Endothelial cell of umbilical vein (primary cell): ENCODE data around the gene STK24. TPM values are rescaled to one million over a fixed set of nuclear protein-coding genes. Genes with fewer than 3 reads are reported as not detected.

Experiments used
- BruUV-seq: library from RNA; stranded (reverse); fragments of 400-500 nt; replicated peaks from 2 replicates; lab custom pipeline; 2021; lab: Mats Ljungman, UMichigan
- CTCF ChIA-PET: fragments of 300-600, 350-600 bp; sonication (Branson Sonifier 250); formaldehyde crosslinking; loops from one replicate; lab custom pipeline; 2021; ENCODE audit warnings: antibody characterized with exemption, inconsistent platforms; lab: Charles Lee
- POLR2A ChIA-PET: fragments of 300-600, 350-600 bp; sonication (Branson Sonifier 250); formaldehyde crosslinking; loops from one replicate; lab custom pipeline; 2021; ENCODE audit warnings: antibody characterized with exemption, inconsistent platforms; lab: Charles Lee
- DNase-seq: peaks from one replicate; pipeline ENCODE4 v3.0.0-alpha.2; 2011; ENCODE audit warnings: low read depth, low spot score
- FAIRE-seq: peaks from 2 replicates; lab custom pipeline; 2011; peaks lifted over from hg19 to GRCh38; lab: Jason Lieb, UNC
- H2AFZ ChIP-seq: 2 replicates; pipeline ENCODE4 v1.6.0; 2012; ENCODE audit warnings: low read depth, low read length, control low read depth, inconsistent platforms
- H3K27ac ChIP-seq: 2 replicates; pipeline ENCODE4 v1.5.1; 2011; ENCODE audit warnings: low read depth, mild to moderate bottlenecking, control low read depth, low read length, moderate library complexity; ENCODE audit not compliant: insufficient read depth
- H3K27me3 ChIP-seq, 2 experiments: 2 replicates each; pipeline versions ENCODE4 v1.6.0 to v1.6.1; 2011; ENCODE audit warnings: low read length in 2 of 2, mixed read lengths in 1 of 2; ENCODE audit not compliant: control insufficient read depth in 2 of 2, insufficient read depth in 2 of 2
- H3K36me3 ChIP-seq, 2 experiments: 2 replicates in 1 of 2; 3 replicates in 1 of 2; pipeline ENCODE4 v1.5.1; 2011; ENCODE audit warnings: low read length in 2 of 2, mild to moderate bottlenecking in 1 of 2, moderate library complexity in 1 of 2; ENCODE audit not compliant: control insufficient read depth in 2 of 2, insufficient read depth in 2 of 2; ENCODE audit errors: extremely low read depth in 1 of 2
- H3K4me1 ChIP-seq: 3 replicates; pipeline ENCODE4 v1.5.1; 2011; ENCODE audit warnings: mild to moderate bottlenecking, low read length; ENCODE audit not compliant: control insufficient read depth, insufficient read depth; ENCODE audit errors: extremely low read depth
- H3K4me2 ChIP-seq: 2 replicates; pipeline ENCODE4 v1.6.1; 2011; ENCODE audit warnings: low read length, control low read depth, mixed read lengths; ENCODE audit not compliant: insufficient read depth
- H3K4me3 ChIP-seq, 3 experiments: fragments of 200-600 bp in 1 of 3; sonication (generic), shearing (Covaris generic) in 1 of 3; replicated peaks in 1 of 3; 2 replicates each; pipeline ENCODE4 v1.5.1; 2011 to 2016; ENCODE audit warnings: control low read depth in 3 of 3, low read length in 3 of 3, mild to moderate bottlenecking in 2 of 3, inconsistent platforms in 1 of 3, low read depth in 1 of 3, moderate library complexity in 1 of 3; ENCODE audit not compliant: insufficient read depth in 1 of 3
- H3K79me2 ChIP-seq: 2 replicates; pipeline ENCODE4 v1.6.0; 2012; ENCODE audit warnings: low read length, inconsistent platforms; ENCODE audit not compliant: control insufficient read depth, insufficient read depth
- H3K9ac ChIP-seq: replicated peaks from 2 replicates; pipeline ENCODE3; 2011; ENCODE audit warnings: low read length, control low read depth; ENCODE audit not compliant: insufficient read depth; ENCODE audit errors: extremely low read depth
- H3K9me1 ChIP-seq: replicated peaks from 3 replicates; pipeline ENCODE4 v1.6.0; 2011; ENCODE audit warnings: mild to moderate bottlenecking, low read length; ENCODE audit not compliant: control insufficient read depth, insufficient read depth; ENCODE audit errors: extremely low read depth
- H3K9me3 ChIP-seq: replicated peaks from 2 replicates; pipeline ENCODE4 v1.5.1; 2012; ENCODE audit warnings: low read length, inconsistent platforms; ENCODE audit not compliant: control insufficient read depth, insufficient read depth
- H4K20me1 ChIP-seq: replicated peaks from 2 replicates; pipeline ENCODE3; 2011; ENCODE audit warnings: mild to moderate bottlenecking, low read length; ENCODE audit not compliant: control insufficient read depth, insufficient read depth; ENCODE audit errors: extremely low read depth
- CTCF ChIP-seq, 2 donors: IDR thresholded peaks; 1 replicate in 1 of 2; 2 replicates in 1 of 2; pipeline ENCODE4 v1.5.1; 2011; ENCODE audit warnings: low read length in 2 of 2, mild to moderate bottlenecking in 2 of 2, moderate library complexity in 2 of 2, control low read depth in 1 of 2, inconsistent platforms in 1 of 2, low read depth in 1 of 2; ENCODE audit not compliant: insufficient read depth in 1 of 2; ENCODE audit errors: extremely low read depth in 1 of 2
- EZH2 ChIP-seq: IDR thresholded peaks from 2 replicates; pipeline ENCODE4 v1.6.1; 2012; ENCODE audit warnings: borderline replicate concordance, low read depth, mild to moderate bottlenecking, moderate library complexity, low read length, inconsistent platforms; ENCODE audit not compliant: severe bottlenecking
- FOS ChIP-seq: IDR thresholded peaks from 2 replicates; pipeline ENCODE4 v1.6.1; 2011; ENCODE audit warnings: mild to moderate bottlenecking, low read length, moderate library complexity, borderline replicate concordance; ENCODE audit not compliant: insufficient read depth
- GATA2 ChIP-seq: IDR thresholded peaks from 2 replicates; pipeline ENCODE4 v1.7.0; 2011; ENCODE audit warnings: low read depth, mild to moderate bottlenecking, moderate library complexity, mixed read lengths, low read length; ENCODE audit not compliant: insufficient read length, insufficient read depth
- JUN ChIP-seq: IDR thresholded peaks from 2 replicates; pipeline ENCODE4 v1.6.1; 2011; ENCODE audit warnings: borderline replicate concordance, low read depth; ENCODE audit not compliant: insufficient read length, insufficient read depth
- MAX ChIP-seq: IDR thresholded peaks from 2 replicates; pipeline ENCODE4 v1.6.1; 2011; ENCODE audit not compliant: insufficient read depth, insufficient read length
- MYC ChIP-seq: IDR thresholded peaks from one replicate; pipeline ENCODE4 v1.6.1; 2011; ENCODE audit warnings: mild to moderate bottlenecking, low read depth, low read length
- POLR2A ChIP-seq: IDR thresholded peaks from 2 replicates; pipeline ENCODE4 v1.6.1; 2012; ENCODE audit warnings: low read depth, mild to moderate bottlenecking, control low read depth, low read length
- POLR2AphosphoS5 ChIP-seq: IDR thresholded peaks from 2 replicates; pipeline ENCODE4 v1.6.1; 2012; ENCODE audit warnings: low read depth, mild to moderate bottlenecking, control low read depth, low read length, moderate library complexity; ENCODE audit not compliant: insufficient read depth
- dilution Hi-C: fragments of 300-500 bp; cut with MboI; formaldehyde crosslinking; loops from one replicate; pipeline ENCODE4 v1.15.0; 2019; ENCODE audit warnings: low sequenced_read_pairs; ENCODE audit not compliant: extremely low pct_ligation_motif_present
- intact Hi-C: fragments of 100-400 bp; cut with micrococcal nuclease; formaldehyde crosslinking; loops from one replicate; pipeline ENCODE4 v1.10.0; 2022
- polyA plus RNA-seq, 4 experiments: library from polyadenylated mRNA; depleted of rRNA in 3 of 4; stranded (reverse) in 3 of 4; unstranded in 1 of 4; fragments of >200 nt; gene quantifications; 2 replicates each; pipeline versions ENCODE4 v1.2.1 to v1.2.3, GENCODE V29; 2011 to 2012; ENCODE audit warnings: missing spikeins in 1 of 4
- total RNA-seq: library from RNA; stranded (reverse); gene quantifications from 2 replicates; pipeline ENCODE4 v1.2.3, GENCODE V29; 2021

Gene STK24
- total and polyA plus RNA-seq, 2 donors (not counting 3 experiments of a cell fraction or from before 2014, with no cell fraction given), result 43.3 to 100 TPM

- no peaks in the 10 kb centered on the region for H3K4me1 ChIP-seq
- dilution Hi-C loops, result no loop called here
- CTCF ChIA-PET, result interaction anchor here (1.6 kb wide), 1 partner anchor 19 kb away, joined by 6 read pairs; no protein-coding TSS in a partner anchor
- intact Hi-C loops, result no loop called here
- FAIRE-seq (no peak), DNase-seq (no peak)
- H3K4me3 ChIP-seq, result no peak overlapping the region
- H2AFZ ChIP-seq, result no peak overlapping the region
- POLR2A ChIA-PET, result no interaction called here
- no peaks in the 10 kb centered on the region for H3K27me3 ChIP-seq
- BruUV-seq, result no TSS peak
- no peak overlapping the region for H3K4me2 ChIP-seq
- no peaks in the 10 kb centered on the region for H3K9me3 ChIP-seq
- H4K20me1 ChIP-seq, result no peaks in the 10 kb centered on the region
- H3K9me1 ChIP-seq, result no peaks in the 10 kb centered on the region
- TF ChIP-seq CTCF (IDR thresholded peaks at IDR 0.05; ENCODE audit: extremely low read depth in 1 of 2, insufficient read depth in 1 of 2, low read depth in 1 of 2, low read length in 2 of 2) (no peak), MAX (no peak), EZH2 (no peak), GATA2 (no peak), POLR2AphosphoS5 (no peak), JUN (no peak), POLR2A (no peak), MYC (no peak), FOS (no peak)
- H3K36me3 ChIP-seq, result no peaks in the 10 kb centered on the region
- H3K79me2 ChIP-seq, result peaks cover 93% of the 10 kb centered on the region
- no peak overlapping the region for H3K9ac ChIP-seq
- H3K27ac ChIP-seq, result no peak overlapping the region
These were observed 54.5 kb downstream of the STK24 start for GRCh38 chr13:98522371-98522770.
